ENCODE data around the gene GREB1L. TPM values are rescaled to one million over a fixed set of nuclear protein-coding genes. Genes with fewer than 3 reads are reported as not detected.

The GREB1L gene
- total and polyA plus RNA-seq, 2 of the 13 experiments (the other 11 are each of a cell fraction or from before 2014, with no cell fraction given): 0.17 to 0.66 TPM

DNA sequence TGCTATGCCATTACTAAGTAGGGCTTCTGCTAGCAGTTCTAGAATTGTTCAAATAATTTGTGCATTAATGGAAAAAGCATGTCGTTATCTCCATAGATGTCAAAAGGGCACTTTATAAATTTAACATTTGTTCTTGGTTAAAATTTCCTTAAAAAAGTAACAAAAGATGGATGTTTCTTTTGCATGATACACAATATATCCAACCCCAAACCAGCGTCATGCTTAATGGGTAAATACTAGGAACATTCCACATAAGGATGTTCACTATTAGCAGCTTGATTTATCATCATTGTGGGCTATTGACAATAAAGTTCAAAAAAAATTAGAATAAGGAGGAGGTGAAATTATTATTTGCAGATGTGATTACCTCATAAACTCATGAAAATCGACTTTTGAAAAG is 79.7 kb downstream of the GREB1L start:
- intact Hi-C loops (cut with micrococcal nuclease; ENCODE audit: unreplicated experiment) (no loop called here), in situ Hi-C loops (cut with HindIII; ENCODE audit: extremely low pct_ligation_motif_present, low pct_unique_long_range_greater_than_20kb) (no loop called here)
- Histone ChIP-seq H3K9ac (ENCODE audit: insufficient read depth, low read depth, low read length) (no peak overlapping the region), H4K20me1 (ENCODE audit: insufficient read depth, low read length) (no peaks in the 10 kb centered on the region), H3K27ac (ENCODE audit: extremely low read length, insufficient read depth, low read length) (no peak overlapping the region), H3K4me1 (ENCODE audit: insufficient read depth, low read length) (no peaks in the 10 kb centered on the region), H3K36me3 (replicated peaks in 1 of 2; ENCODE audit: control insufficient read depth in 1 of 2, insufficient read depth in 2 of 2, low read length in 2 of 2) (no peaks in the 10 kb centered on the region), H3K79me2 (ENCODE audit: insufficient read depth, low read length) (no peaks in the 10 kb centered on the region), H3K9me3 (ENCODE audit: low read length) (no peaks in the 10 kb centered on the region), H3K27me3 (ENCODE audit: control insufficient read depth in 1 of 2, insufficient read depth in 2 of 2, low read length in 2 of 2) (no peaks in the 10 kb centered on the region), H3K4me2 (ENCODE audit: low read depth, low read length) (no peak overlapping the region), H2AFZ (ENCODE audit: low read length) (no peak overlapping the region), H3K4me3 (replicated peaks in 1 of 3; ENCODE audit: insufficient read depth in 1 of 3, low read depth in 2 of 3, low read length in 3 of 3) (no peak overlapping the region)
- ChIA-PET POLR2A (no interaction called here), CTCF (ENCODE audit: low intra/inter-chr PET ratio, low total read pairs) (no interaction called here)
- no TSS peak for BruUV-seq (replicated peaks)
- ATAC-seq (no peak), FAIRE-seq (no peak), DNase-seq (ENCODE audit: low spot score) (no peak)
- 30% methylated on average over 3 of the region's 3 CpGs for WGBS (ENCODE audit: low lambda C conversion rate)
- TF ChIP-seq MAFG (CRISPR knock-in tag; IDR thresholded peaks at IDR 0.05): no peak
- TF ChIP-seq SNAI1 (CRISPR knock-in tag; IDR thresholded peaks at IDR 0.05; ENCODE audit: borderline replicate concordance): no peak
- no peak for TF ChIP-seq ZNF143 (CRISPR knock-in tag; IDR thresholded peaks at IDR 0.05)
- no peak for TF ChIP-seq JUNB (CRISPR knock-in tag; IDR thresholded peaks at IDR 0.05; ENCODE audit: borderline replicate concordance)
- TF ChIP-seq MEF2D (CRISPR knock-in tag; IDR thresholded peaks at IDR 0.05): no peak
- TF ChIP-seq ARID2 (CRISPR knock-in tag; IDR thresholded peaks at IDR 0.05; ENCODE audit: borderline replicate concordance): no peak
- no peak for TF ChIP-seq POLR2G (IDR thresholded peaks at IDR 0.05; ENCODE audit: low read depth, low read length)
- TF ChIP-seq ZNF496 (CRISPR knock-in tag; IDR thresholded peaks at IDR 0.05; ENCODE audit: insufficient replicate concordance): no peak
- no peak for TF ChIP-seq ZFY (CRISPR knock-in tag; IDR thresholded peaks at IDR 0.05)
- TF ChIP-seq EHMT2 (IDR thresholded peaks at IDR 0.05; ENCODE audit: borderline replicate concordance, low read depth, low read length): no peak
- no peak for TF ChIP-seq ZNF383 (CRISPR knock-in tag; IDR thresholded peaks at IDR 0.05; ENCODE audit: borderline replicate concordance)
- TF ChIP-seq, protein P1, sequence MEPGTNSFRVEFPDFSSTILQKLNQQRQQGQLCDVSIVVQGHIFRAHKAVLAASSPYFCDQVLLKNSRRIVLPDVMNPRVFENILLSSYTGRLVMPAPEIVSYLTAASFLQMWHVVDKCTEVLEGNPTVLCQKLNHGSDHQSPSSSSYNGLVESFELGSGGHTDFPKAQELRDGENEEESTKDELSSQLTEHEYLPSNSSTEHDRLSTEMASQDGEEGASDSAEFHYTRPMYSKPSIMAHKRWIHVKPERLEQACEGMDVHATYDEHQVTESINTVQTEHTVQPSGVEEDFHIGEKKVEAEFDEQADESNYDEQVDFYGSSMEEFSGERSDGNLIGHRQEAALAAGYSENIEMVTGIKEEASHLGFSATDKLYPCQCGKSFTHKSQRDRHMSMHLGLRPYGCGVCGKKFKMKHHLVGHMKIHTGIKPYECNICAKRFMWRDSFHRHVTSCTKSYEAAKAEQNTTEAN (CRISPR knock-in tag; conservative IDR thresholded peaks at IDR 0.05): no peak
- TF ChIP-seq ZNF777 (CRISPR knock-in tag; IDR thresholded peaks at IDR 0.05): no peak
- TF ChIP-seq RAD51 (IDR thresholded peaks at IDR 0.05; ENCODE audit: borderline replicate concordance): no peak
- TF ChIP-seq ZNF558 (CRISPR knock-in tag; IDR thresholded peaks at IDR 0.05; ENCODE audit: borderline replicate concordance): no peak
- TF ChIP-seq, protein P2, sequence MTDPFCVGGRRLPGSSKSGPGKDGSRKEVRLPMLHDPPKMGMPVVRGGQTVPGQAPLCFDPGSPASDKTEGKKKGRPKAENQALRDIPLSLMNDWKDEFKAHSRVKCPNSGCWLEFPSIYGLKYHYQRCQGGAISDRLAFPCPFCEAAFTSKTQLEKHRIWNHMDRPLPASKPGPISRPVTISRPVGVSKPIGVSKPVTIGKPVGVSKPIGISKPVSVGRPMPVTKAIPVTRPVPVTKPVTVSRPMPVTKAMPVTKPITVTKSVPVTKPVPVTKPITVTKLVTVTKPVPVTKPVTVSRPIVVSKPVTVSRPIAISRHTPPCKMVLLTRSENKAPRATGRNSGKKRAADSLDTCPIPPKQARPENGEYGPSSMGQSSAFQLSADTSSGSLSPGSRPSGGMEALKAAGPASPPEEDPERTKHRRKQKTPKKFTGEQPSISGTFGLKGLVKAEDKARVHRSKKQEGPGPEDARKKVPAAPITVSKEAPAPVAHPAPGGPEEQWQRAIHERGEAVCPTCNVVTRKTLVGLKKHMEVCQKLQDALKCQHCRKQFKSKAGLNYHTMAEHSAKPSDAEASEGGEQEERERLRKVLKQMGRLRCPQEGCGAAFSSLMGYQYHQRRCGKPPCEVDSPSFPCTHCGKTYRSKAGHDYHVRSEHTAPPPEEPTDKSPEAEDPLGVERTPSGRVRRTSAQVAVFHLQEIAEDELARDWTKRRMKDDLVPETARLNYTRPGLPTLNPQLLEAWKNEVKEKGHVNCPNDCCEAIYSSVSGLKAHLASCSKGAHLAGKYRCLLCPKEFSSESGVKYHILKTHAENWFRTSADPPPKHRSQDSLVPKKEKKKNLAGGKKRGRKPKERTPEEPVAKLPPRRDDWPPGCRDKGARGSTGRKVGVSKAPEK (CRISPR knock-in tag; IDR thresholded peaks at IDR 0.05; ENCODE audit: borderline replicate concordance): no peak
- TF ChIP-seq, protein P3, sequence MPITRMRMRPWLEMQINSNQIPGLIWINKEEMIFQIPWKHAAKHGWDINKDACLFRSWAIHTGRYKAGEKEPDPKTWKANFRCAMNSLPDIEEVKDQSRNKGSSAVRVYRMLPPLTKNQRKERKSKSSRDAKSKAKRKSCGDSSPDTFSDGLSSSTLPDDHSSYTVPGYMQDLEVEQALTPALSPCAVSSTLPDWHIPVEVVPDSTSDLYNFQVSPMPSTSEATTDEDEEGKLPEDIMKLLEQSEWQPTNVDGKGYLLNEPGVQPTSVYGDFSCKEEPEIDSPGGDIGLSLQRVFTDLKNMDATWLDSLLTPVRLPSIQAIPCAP (CRISPR knock-in tag; IDR thresholded peaks at IDR 0.05; ENCODE audit: low read depth): no peak
- TF ChIP-seq, protein P4, sequence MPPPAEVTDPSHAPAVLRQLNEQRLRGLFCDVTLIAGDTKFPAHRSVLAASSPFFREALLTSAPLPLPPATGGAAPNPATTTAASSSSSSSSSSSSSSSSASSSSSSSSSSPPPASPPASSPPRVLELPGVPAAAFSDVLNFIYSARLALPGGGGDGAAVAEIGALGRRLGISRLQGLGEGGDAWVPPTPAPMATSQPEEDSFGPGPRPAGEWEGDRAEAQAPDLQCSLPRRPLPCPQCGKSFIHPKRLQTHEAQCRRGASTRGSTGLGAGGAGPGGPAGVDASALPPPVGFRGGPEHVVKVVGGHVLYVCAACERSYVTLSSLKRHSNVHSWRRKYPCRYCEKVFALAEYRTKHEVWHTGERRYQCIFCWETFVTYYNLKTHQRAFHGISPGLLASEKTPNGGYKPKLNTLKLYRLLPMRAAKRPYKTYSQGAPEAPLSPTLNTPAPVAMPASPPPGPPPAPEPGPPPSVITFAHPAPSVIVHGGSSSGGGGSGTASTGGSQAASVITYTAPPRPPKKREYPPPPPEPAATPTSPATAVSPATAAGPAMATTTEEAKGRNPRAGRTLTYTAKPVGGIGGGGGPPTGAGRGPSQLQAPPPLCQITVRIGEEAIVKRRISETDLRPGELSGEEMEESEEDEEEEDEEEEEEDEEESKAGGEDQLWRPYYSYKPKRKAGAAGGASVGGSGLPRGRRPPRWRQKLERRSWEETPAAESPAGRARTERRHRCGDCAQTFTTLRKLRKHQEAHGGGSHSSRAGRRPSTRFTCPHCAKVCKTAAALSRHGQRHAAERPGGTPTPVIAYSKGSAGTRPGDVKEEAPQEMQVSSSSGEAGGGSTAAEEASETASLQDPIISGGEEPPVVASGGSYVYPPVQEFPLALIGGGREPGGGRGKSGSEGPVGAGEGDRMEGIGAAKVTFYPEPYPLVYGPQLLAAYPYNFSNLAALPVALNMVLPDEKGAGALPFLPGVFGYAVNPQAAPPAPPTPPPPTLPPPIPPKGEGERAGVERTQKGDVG (CRISPR knock-in tag; IDR thresholded peaks at IDR 0.05; ENCODE audit: borderline replicate concordance): no peak

All from HepG2 (cell line).